NB4 (cell line): ENCODE results near the gene TBX10.

Experiments
- CTCF ChIP-seq: IDR thresholded peaks from one replicate; pipeline ENCODE4 v1.5.1; 2012; ENCODE audit warnings: low read depth, low read length
- POLR2A ChIP-seq: IDR thresholded peaks from 2 replicates; pipeline ENCODE4 v1.6.1; 2011; ENCODE audit warnings: mild to moderate bottlenecking; ENCODE audit not compliant: insufficient read length; ENCODE audit errors: extremely low read depth

DNA sequence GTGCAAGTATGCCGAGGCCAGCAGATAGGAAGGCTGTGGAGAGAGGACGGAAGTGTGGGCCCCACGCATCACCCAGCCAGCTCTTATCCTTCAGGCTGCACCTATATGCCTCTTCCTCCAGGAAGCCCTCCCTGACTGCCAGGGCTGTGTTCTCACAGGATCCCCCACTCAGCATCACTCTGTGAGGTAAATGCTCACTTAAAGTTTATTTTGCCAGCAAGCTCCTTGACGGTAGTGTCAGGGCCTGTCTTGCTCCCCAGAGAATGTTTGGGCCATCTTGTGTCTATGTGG is 4.4 kb downstream of the TBX10 start:
- TF ChIP-seq CTCF, result no peak
- no peak for TF ChIP-seq POLR2A
